Natural killer cell (primary cell): ENCODE data around the gene MOCS3. TPM values are rescaled to one million over a fixed set of nuclear protein-coding genes. Genes with fewer than 3 reads are reported as not detected.

Source experiments
- total RNA-seq, 4 donors: library from RNA; stranded (reverse); fragments of 120-200 nt in 1 of 4; gene quantifications; one replicate each; pipeline versions ENCODE4 v1.2.3 to v1.2.4, GENCODE V29; 2013 to 2022

Gene MOCS3
- total RNA-seq, 3 donors from 2014 or later (not counting 1 experiment from before 2014, with no cell fraction given): 2.2 to 2.5 (median 2.3) TPM

Other genes with a start within 250 kb of the MOCS3 start
- gene PARD6B, start 227.2 kb upstream of the MOCS3 start, total RNA-seq: 1 to 10 TPM; 1.5 to 5.0 (median 4.1) TPM
- 10 to 100 TPM in 2 of 3 donors, 1 to 10 TPM in 1; 7.7 to 13.5 (median 10.5) TPM for gene BCAS4, start 163.8 kb upstream of the MOCS3 start, total RNA-seq
- 10 to 100 TPM; 56.8 to 75.8 (median 66.8) TPM for gene ADNP, start 27.4 kb upstream of the MOCS3 start, total RNA-seq
- gene DPM1, start 286 bp upstream of the MOCS3 start, total RNA-seq: 10 to 100 TPM; 21.2 to 26.1 (median 25.6) TPM
- not detected for gene KCNG1, start 64.3 kb downstream of the MOCS3 start, total RNA-seq